Immature natural killer cell (primary cell): Measurements from ENCODE around the gene CMTM3. TPM values are rescaled to one million over a fixed set of nuclear protein-coding genes. Genes with fewer than 3 reads are reported as not detected.
A peak's percentile ranks its signal among the peaks of the same experiment; 100 is the strongest.

Experiments used
- DNase-seq, 3 donors: peaks; one replicate each; pipeline ENCODE4 v3.0.0; 2022; ENCODE audit warnings: mixed read lengths in 1 of 3
- H3K27ac Mint-ChIP-seq, 6 donors: one replicate each; pipeline ENCODE4 v1.8.0; 2020; ENCODE audit warnings: mixed read lengths in 6 of 6, mild to moderate bottlenecking in 5 of 6, inconsistent platforms in 4 of 6, moderate library complexity in 3 of 6
- H3K27me3 Mint-ChIP-seq, 3 donors: one replicate each; pipeline ENCODE4 v1.8.0; 2020 to 2021; ENCODE audit warnings: low read depth in 3 of 3, mild to moderate bottlenecking in 3 of 3, mixed read lengths in 3 of 3, moderate library complexity in 3 of 3, inconsistent platforms in 1 of 3
- H3K36me3 Mint-ChIP-seq, 3 donors: one replicate each; pipeline ENCODE4 v1.8.0; 2020; ENCODE audit warnings: mixed read lengths in 3 of 3, inconsistent platforms in 2 of 3, mild to moderate bottlenecking in 2 of 3
- H3K4me1 Mint-ChIP-seq, 2 donors: one replicate each; pipeline ENCODE4 v1.8.0; 2020; ENCODE audit warnings: inconsistent platforms in 2 of 2, mild to moderate bottlenecking in 2 of 2, mixed read lengths in 2 of 2, moderate library complexity in 1 of 2
- H3K4me3 Mint-ChIP-seq, 5 donors: one replicate each; pipeline ENCODE4 v1.8.0; 2020; ENCODE audit warnings: mild to moderate bottlenecking in 5 of 5, mixed read lengths in 5 of 5, inconsistent platforms in 3 of 5, moderate library complexity in 3 of 5
- H3K9me3 Mint-ChIP-seq, 6 donors: one replicate each; pipeline ENCODE4 v1.8.0; 2020; ENCODE audit warnings: mild to moderate bottlenecking in 6 of 6, mixed read lengths in 6 of 6, inconsistent platforms in 4 of 6, moderate library complexity in 3 of 6
- polyA plus RNA-seq, 3 donors: library from polyadenylated mRNA; unstranded; fragments of 300-500 nt; fragmentation: Illumina TruSeq; gene quantifications; one replicate each; pipeline ENCODE4 v1.2.3, GENCODE V29; 2021

Gene CMTM3
- polyA plus RNA-seq, 3 donors from 2014 or later = 83.5 to 145 (median 127) TPM

DNA sequence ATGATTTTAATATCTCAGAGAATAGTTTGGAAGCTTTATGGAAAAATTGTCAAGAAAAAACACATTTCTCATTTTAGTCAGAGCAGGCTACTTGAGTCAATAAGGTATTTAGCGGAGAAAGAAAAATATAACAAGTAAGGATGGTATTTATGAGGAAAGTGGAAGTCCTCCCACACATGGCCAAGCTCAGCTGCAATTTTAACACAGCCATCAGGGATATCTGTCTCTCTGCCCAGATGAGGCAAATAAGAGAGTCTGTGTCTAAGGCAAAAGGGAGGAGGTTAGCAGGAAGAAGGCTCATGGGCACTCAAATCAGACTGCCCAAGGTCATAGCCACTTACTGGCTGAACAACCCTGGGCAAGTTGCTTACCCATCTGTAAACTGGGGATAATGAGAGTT, 30.4 kb upstream of the CMTM3 start:
- peaks cover 5 to 10% (median 9%) of the 10 kb centered on the region in 3 donors for H3K27me3 Mint-ChIP-seq

DNA sequence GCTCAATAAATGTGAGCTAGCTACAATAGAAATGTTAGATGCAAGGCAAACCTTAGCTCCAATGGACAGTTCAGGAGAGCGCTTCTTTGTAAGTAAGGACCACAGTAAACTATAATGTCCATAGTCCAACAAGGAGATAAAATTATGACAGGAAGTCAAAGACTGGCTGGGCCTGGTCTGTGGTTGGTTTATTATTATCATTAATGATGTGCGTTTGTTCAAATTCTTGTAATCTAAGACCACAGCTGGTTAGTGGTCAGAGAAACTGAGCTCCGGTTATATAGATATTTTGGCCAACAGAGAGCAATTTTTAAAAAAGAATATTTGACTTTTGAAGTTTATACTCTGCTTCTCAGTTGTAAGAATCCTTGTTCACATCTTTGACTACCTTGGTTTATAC, 30.0 kb upstream of the CMTM3 start:
- peaks cover 0 to 10% (median 5%) of the 10 kb centered on the region in 3 donors for H3K36me3 Mint-ChIP-seq
- no peak for DNase-seq
- H3K27me3 Mint-ChIP-seq = peaks cover 8 to 13% (median 9%) of the 10 kb centered on the region in 3 donors
- H3K4me1 Mint-ChIP-seq = peaks cover 31 to 53% of the 10 kb centered on the region in 2 donors
- H3K27ac Mint-ChIP-seq = peak overlapping the region in 3 of 6 donors; percentile 15 to 63 (median 28)
- H3K9me3 Mint-ChIP-seq = no peaks in the 10 kb centered on the region
- no peak overlapping the region for H3K4me3 Mint-ChIP-seq

More for the DNA sequence above, 30.4 kb upstream of the CMTM3 start:
- peaks cover 32 to 58% of the 10 kb centered on the region in 2 donors for H3K4me1 Mint-ChIP-seq
- peaks cover 0 to 10% (median 5%) of the 10 kb centered on the region in 3 donors for H3K36me3 Mint-ChIP-seq
- no peak overlapping the region for H3K4me3 Mint-ChIP-seq
- H3K27ac Mint-ChIP-seq = peak overlapping the region in 3 of 6 donors; percentile 63 to 81 (median 79)
- DNase-seq = no peak
- H3K9me3 Mint-ChIP-seq = no peaks in the 10 kb centered on the region

DNA sequence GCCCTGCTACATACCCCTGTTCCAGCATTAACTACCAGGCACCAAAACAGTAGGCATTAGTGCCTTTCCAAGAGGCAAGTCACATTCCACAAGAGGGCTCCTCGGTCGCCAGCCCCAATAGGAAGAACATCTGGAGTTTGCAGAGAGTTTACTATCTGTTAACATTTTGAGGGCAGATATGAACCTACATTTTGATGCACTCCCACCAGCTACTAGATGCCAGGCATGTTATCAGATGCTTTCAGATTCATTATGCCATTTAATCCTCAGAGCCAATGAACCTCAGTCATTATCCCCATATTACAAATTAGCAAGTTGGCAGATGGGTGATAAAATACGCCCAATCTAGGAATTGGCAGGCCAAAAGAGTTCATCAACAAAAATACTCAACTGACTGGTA, 29.4 kb upstream of the CMTM3 start:
- Mint-ChIP-seq H3K4me1 (peaks cover 32 to 48% of the 10 kb centered on the region in 2 donors), H3K27me3 (peaks cover 9 to 14% (median 9%) of the 10 kb centered on the region in 3 donors), H3K9me3 (no peaks in the 10 kb centered on the region), H3K4me3 (no peak overlapping the region), H3K36me3 (peaks cover 0 to 10% (median 8%) of the 10 kb centered on the region in 3 donors), H3K27ac (peak overlapping the region in 3 of 6 donors; percentile 15 to 51 (median 28))
- DNase-seq = no peak

DNA sequence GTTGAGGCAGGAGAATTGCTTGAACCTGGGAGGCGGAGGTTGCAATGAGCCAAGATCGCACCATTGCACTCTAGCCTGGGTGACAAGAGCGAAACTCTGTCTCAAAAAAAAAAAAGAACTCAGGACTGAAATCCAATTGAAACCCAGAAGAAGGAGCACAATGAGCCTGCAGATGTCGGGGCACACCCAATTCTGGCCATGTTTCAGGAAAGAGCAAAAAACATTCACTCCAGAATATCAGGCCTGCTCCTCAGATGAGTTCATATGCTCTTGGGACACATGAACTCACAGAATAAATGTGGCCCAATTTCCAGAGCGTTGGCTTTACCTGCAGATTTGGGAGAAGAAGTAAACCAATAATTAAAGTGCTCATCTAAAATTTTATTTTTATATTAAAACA, 28.2 kb upstream of the CMTM3 start:
- no peak overlapping the region for H3K27ac Mint-ChIP-seq
- peaks cover 30 to 35% of the 10 kb centered on the region in 2 donors for H3K4me1 Mint-ChIP-seq
- H3K4me3 Mint-ChIP-seq = no peak overlapping the region
- DNase-seq = no peak
- H3K36me3 Mint-ChIP-seq = peaks cover 0 to 10% (median 8%) of the 10 kb centered on the region in 3 donors
- H3K9me3 Mint-ChIP-seq = no peaks in the 10 kb centered on the region
- H3K27me3 Mint-ChIP-seq = peaks cover 9 to 14% (median 12%) of the 10 kb centered on the region in 3 donors

DNA sequence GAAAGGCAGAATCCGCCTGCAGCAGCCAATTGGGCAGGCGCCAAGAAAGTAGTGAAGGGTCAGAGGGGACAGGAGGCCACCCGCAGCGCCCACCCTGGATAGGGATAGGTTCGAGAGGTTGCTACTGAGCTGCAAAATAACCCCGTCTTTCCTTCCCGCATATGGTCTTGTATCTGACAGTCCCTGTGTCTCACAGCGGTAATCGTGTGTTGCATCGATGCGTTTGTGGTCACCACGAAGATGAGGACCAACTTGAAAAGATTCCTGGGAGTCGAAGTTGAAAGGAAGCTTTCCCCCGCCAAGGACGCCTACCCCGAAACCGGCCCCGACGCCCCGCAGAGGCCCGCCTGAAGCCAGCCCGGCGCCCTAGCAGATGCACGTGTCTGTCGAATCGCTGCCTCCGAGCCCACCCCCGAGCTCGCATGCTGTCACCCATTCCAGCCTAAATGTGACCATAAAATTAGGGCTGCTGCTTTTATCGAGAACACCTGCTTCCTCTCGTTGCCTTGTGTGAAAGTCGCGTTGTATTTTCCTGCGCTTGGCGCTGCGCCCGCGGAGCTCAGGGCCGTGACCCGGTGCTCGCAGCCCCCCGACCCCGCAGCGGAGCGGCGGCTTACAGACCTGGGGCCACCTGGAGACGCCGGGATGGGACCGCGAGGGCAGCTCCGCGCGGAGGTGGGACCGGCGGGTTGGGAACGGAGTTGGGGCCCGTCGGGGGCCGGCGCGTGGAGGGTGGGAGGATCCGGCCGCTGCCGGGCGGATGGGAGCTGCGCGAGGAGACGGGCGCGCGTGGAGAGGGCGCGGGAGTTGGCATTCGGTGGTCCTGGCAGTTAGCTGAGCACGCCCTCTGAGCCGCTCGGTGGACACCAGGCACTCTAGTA, 25.6 kb upstream of the CMTM3 start, which contains the start of gene CMTM2:
CMTM2 (plus strand) TSS at position 813 of the 881 bp plus-strand sequence. CDS start 145 bp downstream, outside the sequence.
- Mint-ChIP-seq H3K4me3 (peak within 1 kb of the TSS; percentile 70 to 80 (median 74)), H3K36me3 (peaks cover 5 to 14% (median 8%) of the 10 kb centered on the region in 3 donors), H3K9me3 (no peaks in the 10 kb centered on the region), H3K27me3 (peaks cover 9 to 14% (median 12%) of the 10 kb centered on the region in 3 donors), H3K4me1 (peaks cover 14 to 18% of the 10 kb centered on the region in 2 donors), H3K27ac (no peak within 1 kb of the TSS)
- no peak for DNase-seq

DNA sequence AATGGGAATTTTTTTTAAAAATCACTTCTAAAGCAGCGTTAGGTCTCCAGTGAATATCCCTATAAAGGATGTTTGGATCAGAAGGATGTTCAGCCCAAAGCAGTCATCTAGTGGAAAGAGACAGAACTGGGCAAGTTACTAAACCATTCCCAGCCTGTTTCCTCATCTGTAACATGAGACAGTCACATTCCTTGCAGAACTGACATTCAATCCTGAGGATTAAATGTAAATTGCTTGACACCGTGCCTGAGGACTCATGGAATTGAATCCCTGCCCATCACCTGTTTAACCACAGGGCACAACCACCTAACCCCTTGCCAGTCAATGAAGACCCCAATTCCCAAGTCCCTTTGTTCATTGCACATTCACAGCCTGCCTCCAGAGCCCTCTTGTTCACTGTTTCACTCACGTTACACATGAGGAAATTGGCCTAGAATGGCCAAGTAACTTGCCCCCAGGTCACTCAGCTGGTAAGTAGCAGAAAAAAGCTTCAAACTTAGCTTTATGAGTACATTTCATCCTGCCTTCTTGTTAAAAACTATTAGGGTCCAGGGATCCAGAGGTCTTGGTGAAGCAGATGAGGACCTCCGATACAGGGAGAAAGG, 23.8 kb upstream of the CMTM3 start:
- Mint-ChIP-seq H3K27me3 (peaks cover 9 to 14% (median 9%) of the 10 kb centered on the region in 3 donors), H3K36me3 (peaks cover 5 to 14% (median 8%) of the 10 kb centered on the region in 3 donors), H3K4me3 (peak overlapping the region in 1 of 5 donors; percentile 10), H3K9me3 (no peaks in the 10 kb centered on the region), H3K27ac (no peak overlapping the region), H3K4me1 (peaks cover 8 to 16% of the 10 kb centered on the region in 2 donors)
- DNase-seq = no peak

DNA sequence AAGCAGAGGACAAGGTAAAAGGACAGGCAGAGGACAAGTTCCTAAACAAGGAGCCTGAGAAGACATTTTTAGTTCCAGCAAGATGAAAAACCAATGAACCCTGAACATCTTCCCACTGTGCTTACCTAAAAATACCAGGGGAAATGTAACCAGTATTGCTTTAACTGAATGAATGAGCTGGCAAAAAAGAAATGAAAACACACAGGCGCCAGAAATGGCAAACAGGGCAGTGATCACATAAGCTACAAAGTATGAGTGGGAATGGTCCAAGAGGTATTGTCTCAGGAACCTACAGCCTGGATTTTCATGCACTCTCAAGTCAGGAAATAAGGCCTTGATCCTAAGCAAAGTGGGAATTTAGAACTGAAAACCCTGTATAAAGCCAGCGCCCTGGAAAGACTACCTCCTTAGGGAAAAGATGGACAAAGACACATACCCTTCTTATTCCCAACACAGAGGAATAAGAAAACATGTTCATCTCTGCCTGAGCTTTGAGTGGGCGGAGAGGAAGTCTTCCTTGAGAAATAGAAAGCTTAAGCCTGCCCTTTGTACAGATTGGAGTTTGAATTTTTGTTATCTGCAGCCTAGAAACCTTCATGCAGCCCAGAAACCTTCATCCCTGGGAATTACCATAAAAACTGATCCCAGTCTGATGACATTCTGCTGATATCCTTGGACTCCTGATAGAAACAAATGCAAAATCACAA, 23.1 kb upstream of the CMTM3 start:
- Mint-ChIP-seq H3K4me1 (peaks cover 8 to 16% of the 10 kb centered on the region in 2 donors), H3K36me3 (peaks cover 5 to 14% (median 8%) of the 10 kb centered on the region in 3 donors), H3K27me3 (peaks cover 7 to 14% (median 9%) of the 10 kb centered on the region in 3 donors), H3K4me3 (no peak overlapping the region), H3K9me3 (no peaks in the 10 kb centered on the region), H3K27ac (no peak overlapping the region)
- DNase-seq = no peak

DNA sequence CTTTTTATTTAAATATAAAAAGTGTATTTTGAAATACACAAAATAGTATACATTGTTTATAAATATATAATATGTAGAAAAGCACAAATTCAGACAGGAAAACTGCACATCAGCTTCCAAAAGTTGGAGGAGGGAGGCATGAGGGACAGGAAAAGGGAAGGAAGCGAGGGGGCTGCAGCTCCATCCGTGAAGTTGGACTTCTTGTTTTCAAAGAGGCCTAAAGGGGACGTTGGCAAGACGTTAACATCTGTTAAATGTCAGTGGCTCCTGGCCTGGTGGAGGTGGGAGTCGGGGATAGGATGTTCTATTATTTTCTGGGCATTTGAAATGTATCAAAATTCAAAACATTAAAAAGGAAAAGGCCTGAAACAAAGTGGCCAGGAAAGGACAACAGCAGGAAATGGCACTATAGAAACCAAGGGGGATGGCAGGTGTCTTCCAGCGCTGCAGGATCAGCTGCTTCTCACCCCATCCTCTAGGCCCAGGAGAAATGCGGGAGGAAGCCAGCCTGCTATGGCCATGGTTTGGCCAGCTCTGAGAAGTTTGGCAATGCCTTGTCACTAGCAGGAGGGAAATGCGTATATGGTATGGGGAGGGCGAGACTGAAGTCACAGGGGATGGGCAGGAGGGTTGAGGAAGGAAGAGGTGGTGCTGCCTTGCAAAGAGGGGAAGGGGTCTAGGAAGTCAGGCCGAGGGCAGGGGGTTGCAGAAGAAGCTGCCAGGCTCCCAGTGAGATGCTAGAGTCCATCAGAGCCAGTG, 18.8 kb upstream of the CMTM3 start:
- peak overlapping the region in 1 of 6 donors; percentile 33 for H3K27ac Mint-ChIP-seq
- peaks cover 13 to 16% of the 10 kb centered on the region in 2 donors for H3K4me1 Mint-ChIP-seq
- H3K4me3 Mint-ChIP-seq = no peak overlapping the region
- DNase-seq = no peak
- peaks cover 0 to 5% (median 4%) of the 10 kb centered on the region in 3 donors for H3K36me3 Mint-ChIP-seq
- H3K27me3 Mint-ChIP-seq = peaks cover 7 to 11% (median 10%) of the 10 kb centered on the region in 3 donors
- peaks cover 0 to 1% (median 0%) of the 10 kb centered on the region in 6 donors for H3K9me3 Mint-ChIP-seq

DNA sequence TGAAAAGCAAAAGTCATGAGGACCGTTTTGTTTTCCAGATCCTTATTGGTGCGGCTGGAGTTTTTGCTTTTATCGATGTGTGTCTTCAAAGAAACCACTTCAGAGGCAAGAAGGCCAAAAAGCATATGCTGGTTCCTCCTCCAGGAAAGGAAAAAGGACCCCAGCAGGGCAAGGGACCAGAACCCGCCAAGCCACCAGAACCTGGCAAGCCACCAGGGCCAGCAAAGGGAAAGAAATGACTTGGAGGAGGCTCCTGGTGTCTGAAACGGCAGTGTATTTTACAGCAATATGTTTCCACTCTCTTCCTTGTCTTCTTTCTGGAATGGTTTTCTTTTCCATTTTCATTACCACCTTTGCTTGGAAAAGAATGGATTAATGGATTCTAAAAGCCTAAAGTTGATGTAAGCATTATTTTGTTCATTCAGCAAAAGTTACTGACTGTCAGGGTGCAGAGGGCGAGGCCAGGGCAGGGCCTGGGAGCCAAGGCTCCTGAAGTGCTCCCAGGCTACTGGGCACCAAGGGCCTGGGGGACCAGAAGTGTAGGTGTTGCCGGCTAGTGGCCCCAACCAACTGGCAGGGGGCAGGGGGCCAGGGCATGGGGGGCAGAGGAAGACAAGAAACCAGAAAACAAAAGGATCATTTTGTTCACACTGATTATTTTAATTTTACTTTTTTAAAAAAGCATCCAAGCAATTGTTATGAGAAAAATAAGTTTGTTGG, 16.5 kb upstream of the CMTM3 start:
- Mint-ChIP-seq H3K4me3 (no peak overlapping the region), H3K36me3 (no peaks in the 10 kb centered on the region), H3K27me3 (peaks cover 7 to 10% (median 8%) of the 10 kb centered on the region in 3 donors), H3K27ac (no peak overlapping the region), H3K9me3 (peaks cover 0 to 1% (median 0%) of the 10 kb centered on the region in 6 donors), H3K4me1 (peaks cover 15 to 20% of the 10 kb centered on the region in 2 donors)
- DNase-seq = no peak

DNA sequence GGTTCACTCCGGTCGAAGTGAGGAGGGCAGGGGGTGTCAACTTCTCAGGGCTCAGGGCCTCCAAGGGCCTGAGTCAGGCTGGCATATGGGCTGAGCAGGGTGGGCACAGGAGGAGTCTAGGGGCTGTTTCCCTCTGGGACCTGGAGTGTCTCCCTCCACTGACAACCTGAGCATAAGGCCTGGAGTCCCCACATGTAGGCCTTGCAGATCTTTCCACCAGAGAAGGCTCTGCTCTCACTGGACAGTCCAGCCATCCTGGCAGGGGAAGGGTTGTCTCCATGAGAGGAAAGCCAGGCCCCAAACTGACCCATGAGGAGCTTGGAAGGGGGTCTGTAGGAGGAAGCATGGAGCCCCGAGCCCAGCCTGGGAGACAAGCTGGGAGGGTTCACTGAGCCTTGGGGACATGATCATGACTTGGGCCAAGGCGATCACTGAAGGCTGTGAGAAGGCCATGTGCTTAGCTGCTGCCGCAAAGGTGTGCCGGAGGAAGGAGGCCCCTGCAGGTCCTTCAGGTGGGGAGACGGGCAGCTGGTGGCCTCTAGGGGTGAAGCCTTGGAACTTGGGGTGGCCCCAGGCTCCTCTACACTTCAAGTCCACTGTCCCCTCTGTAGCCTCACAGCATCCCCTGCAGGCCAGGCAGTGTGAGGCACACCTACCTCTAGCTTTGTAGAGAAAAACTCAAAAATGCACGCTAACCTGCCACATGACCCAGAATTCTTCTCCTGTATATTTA, 15.4 kb upstream of the CMTM3 start:
- H3K4me1 Mint-ChIP-seq = peaks cover 15 to 20% of the 10 kb centered on the region in 2 donors
- H3K27ac Mint-ChIP-seq = peak overlapping the region in 5 of 6 donors; percentile 12 to 82 (median 60)
- peaks cover 0 to 1% (median 0%) of the 10 kb centered on the region in 6 donors for H3K9me3 Mint-ChIP-seq
- peak overlapping the region; percentile 75 to 90 (median 79) for H3K4me3 Mint-ChIP-seq
- peak; percentile 66 to 78 (median 72) for DNase-seq
- H3K27me3 Mint-ChIP-seq = peaks cover 7 to 10% (median 8%) of the 10 kb centered on the region in 3 donors
- peaks cover 0 to 4% (median 0%) of the 10 kb centered on the region in 3 donors for H3K36me3 Mint-ChIP-seq

DNA sequence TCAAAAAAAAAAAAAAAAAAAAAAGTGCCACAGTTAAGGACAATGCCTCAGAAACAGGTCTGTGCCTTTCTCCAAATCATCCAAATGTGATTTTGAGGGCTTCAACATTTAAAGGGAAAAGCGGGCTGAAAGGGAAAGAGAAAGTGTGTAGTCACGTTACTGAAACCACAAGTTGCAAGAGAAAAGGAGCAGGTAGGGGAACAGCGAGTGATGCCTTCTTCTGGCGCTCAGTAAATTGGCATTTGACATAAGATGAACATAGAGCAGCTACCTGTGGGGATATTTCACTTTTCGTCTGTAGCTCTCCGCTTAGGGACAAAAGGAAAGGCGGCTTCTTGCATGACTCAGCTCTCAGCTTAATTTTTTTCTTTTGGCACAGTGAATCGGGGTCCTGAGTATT, 14.2 kb upstream of the CMTM3 start:
- peaks cover 15 to 20% of the 10 kb centered on the region in 2 donors for H3K4me1 Mint-ChIP-seq

More for the DNA sequence above, 14.2 kb upstream of the CMTM3 start:
- Mint-ChIP-seq H3K36me3 (peaks cover 0 to 4% (median 0%) of the 10 kb centered on the region in 3 donors), H3K9me3 (peaks cover 0 to 1% (median 0%) of the 10 kb centered on the region in 6 donors), H3K27me3 (peaks cover 7 to 12% (median 7%) of the 10 kb centered on the region in 3 donors), H3K4me3 (peak overlapping the region; percentile 75 to 90 (median 79)), H3K27ac (peak overlapping the region in 4 of 6 donors; percentile 9 to 77 (median 61))
- peak; percentile 26 to 34 (median 32) for DNase-seq
